ENCODE data around the gene CLMN. TPM values are rescaled to one million over a fixed set of nuclear protein-coding genes. Genes with fewer than 3 reads are reported as not detected.

The CLMN gene
- total and polyA plus RNA-seq, 2 experiments from 2014 or later: 3.2 to 5.7 TPM

GRCh38 chr14:95261616-95262510 lies 57.8 kb downstream of the CLMN start:
- no peaks in the 10 kb centered on the region for H3K36me3 ChIP-seq (ENCODE audit: insufficient read depth)
- no peak for DNase-seq (ENCODE audit: low spot score)
- H3K4me3 ChIP-seq: no peak overlapping the region
- Mint-ChIP-seq H3K27me3 (ENCODE audit: insufficient read depth, low read depth, poor library complexity) (peaks cover 2% of the 10 kb centered on the region), H3K4me1 (peaks cover 10% of the 10 kb centered on the region), H3K27ac (no peak overlapping the region), H3K9me3 (no peaks in the 10 kb centered on the region), H3K36me3 (ENCODE audit: low read depth) (no peaks in the 10 kb centered on the region), H3K4me3 (no peak overlapping the region)
- H2AFZ ChIP-seq: no peak overlapping the region
- H3K27me3 ChIP-seq (ENCODE audit: insufficient read depth): no peaks in the 10 kb centered on the region
- H3K9me2 ChIP-seq (ENCODE audit: insufficient read depth): no peaks in the 10 kb centered on the region
- H3K4me2 ChIP-seq: no peak overlapping the region
- TF ChIP-seq CTCF (conservative IDR thresholded peaks at IDR 0.05; ENCODE audit: low read depth in 2 of 2): no peak
- TF ChIP-seq, protein P1, sequence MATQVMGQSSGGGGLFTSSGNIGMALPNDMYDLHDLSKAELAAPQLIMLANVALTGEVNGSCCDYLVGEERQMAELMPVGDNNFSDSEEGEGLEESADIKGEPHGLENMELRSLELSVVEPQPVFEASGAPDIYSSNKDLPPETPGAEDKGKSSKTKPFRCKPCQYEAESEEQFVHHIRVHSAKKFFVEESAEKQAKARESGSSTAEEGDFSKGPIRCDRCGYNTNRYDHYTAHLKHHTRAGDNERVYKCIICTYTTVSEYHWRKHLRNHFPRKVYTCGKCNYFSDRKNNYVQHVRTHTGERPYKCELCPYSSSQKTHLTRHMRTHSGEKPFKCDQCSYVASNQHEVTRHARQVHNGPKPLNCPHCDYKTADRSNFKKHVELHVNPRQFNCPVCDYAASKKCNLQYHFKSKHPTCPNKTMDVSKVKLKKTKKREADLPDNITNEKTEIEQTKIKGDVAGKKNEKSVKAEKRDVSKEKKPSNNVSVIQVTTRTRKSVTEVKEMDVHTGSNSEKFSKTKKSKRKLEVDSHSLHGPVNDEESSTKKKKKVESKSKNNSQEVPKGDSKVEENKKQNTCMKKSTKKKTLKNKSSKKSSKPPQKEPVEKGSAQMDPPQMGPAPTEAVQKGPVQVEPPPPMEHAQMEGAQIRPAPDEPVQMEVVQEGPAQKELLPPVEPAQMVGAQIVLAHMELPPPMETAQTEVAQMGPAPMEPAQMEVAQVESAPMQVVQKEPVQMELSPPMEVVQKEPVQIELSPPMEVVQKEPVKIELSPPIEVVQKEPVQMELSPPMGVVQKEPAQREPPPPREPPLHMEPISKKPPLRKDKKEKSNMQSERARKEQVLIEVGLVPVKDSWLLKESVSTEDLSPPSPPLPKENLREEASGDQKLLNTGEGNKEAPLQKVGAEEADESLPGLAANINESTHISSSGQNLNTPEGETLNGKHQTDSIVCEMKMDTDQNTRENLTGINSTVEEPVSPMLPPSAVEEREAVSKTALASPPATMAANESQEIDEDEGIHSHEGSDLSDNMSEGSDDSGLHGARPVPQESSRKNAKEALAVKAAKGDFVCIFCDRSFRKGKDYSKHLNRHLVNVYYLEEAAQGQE (IDR thresholded peaks at IDR 0.05; ENCODE audit: unreplicated experiment): no peak
- TF ChIP-seq ZNF114 (CRISPR knock-in tag; IDR thresholded peaks at IDR 0.05): no peak
- no peak for TF ChIP-seq NANOG (IDR thresholded peaks at IDR 0.05; ENCODE audit: borderline replicate concordance)
- TF ChIP-seq EZH2phosphoT487 (IDR thresholded peaks at IDR 0.05; ENCODE audit: unreplicated experiment): no peak
- no peak for TF ChIP-seq EZH2 (IDR thresholded peaks at IDR 0.05; ENCODE audit: low read depth, unreplicated experiment)
- H4K20me1 ChIP-seq (replicated peaks; ENCODE audit: insufficient read depth): no peaks in the 10 kb centered on the region
- no peaks in the 10 kb centered on the region for H3K79me2 ChIP-seq (replicated peaks; ENCODE audit: insufficient read depth)
- no peak overlapping the region for H3K27ac ChIP-seq (ENCODE audit: low read depth)
- H3F3A ChIP-seq (replicated peaks; ENCODE audit: low read depth): no peaks in the 10 kb centered on the region
- H3K4me1 ChIP-seq (ENCODE audit: insufficient read depth): peaks cover 6% of the 10 kb centered on the region
- no peak for ATAC-seq

GRCh38 chr14:95260537-95261361 lies 59.0 kb downstream of the CLMN start:
- no peak overlapping the region for H3K4me2 ChIP-seq
- no peaks in the 10 kb centered on the region for H3K36me3 Mint-ChIP-seq (ENCODE audit: low read depth)
- H3K9me3 Mint-ChIP-seq: no peaks in the 10 kb centered on the region
- H4K20me1 ChIP-seq (replicated peaks; ENCODE audit: insufficient read depth): no peaks in the 10 kb centered on the region
- H3K36me3 ChIP-seq (ENCODE audit: insufficient read depth): no peaks in the 10 kb centered on the region
- no peaks in the 10 kb centered on the region for H3K79me2 ChIP-seq (replicated peaks; ENCODE audit: insufficient read depth)
- no peaks in the 10 kb centered on the region for H3K9me2 ChIP-seq (ENCODE audit: insufficient read depth)
- TF ChIP-seq CREB1 (CRISPR knock-in tag; IDR thresholded peaks at IDR 0.05; ENCODE audit: low read depth): no peak
- peaks cover 18% of the 10 kb centered on the region for H3K4me1 Mint-ChIP-seq
- H3K27me3 ChIP-seq (ENCODE audit: insufficient read depth): no peaks in the 10 kb centered on the region
- H3K4me1 ChIP-seq (ENCODE audit: insufficient read depth): peaks cover 15% of the 10 kb centered on the region
- no peak overlapping the region for H3K4me3 Mint-ChIP-seq
- ATAC-seq (no peak), DNase-seq (ENCODE audit: low spot score) (no peak)
- no peaks in the 10 kb centered on the region for H3F3A ChIP-seq (replicated peaks; ENCODE audit: low read depth)
- H3K4me3 ChIP-seq: no peak overlapping the region
- H3K27me3 Mint-ChIP-seq (ENCODE audit: insufficient read depth, low read depth, poor library complexity): peaks cover 2% of the 10 kb centered on the region
- H3K27ac ChIP-seq (ENCODE audit: low read depth): no peak overlapping the region
- H3K27ac Mint-ChIP-seq: no peak overlapping the region
- no peak overlapping the region for H2AFZ ChIP-seq
